Vagina (tissue), 2 donors: ENCODE results near the gene SPART.

ENCODE experiments used
- POLR2A ChIP-seq, 2 donors: fragments of 450-650 bp; IDR thresholded peaks; one replicate each; pipeline ENCODE4 v1.6.1; 2017; ENCODE audit warnings: antibody characterized with exemption in 2 of 2, mild to moderate bottlenecking in 2 of 2, moderate library complexity in 2 of 2
- POLR2AphosphoS5 ChIP-seq, 2 donors: sonication (generic); formaldehyde crosslinking; IDR thresholded peaks; one replicate each; pipeline ENCODE4 v1.9.0; 2017; ENCODE audit warnings: antibody characterized with exemption in 2 of 2, mild to moderate bottlenecking in 2 of 2, low read depth in 1 of 2; ENCODE audit not compliant: insufficient read depth in 1 of 2
- TF ChIP-seq, protein P1 (sequence below), 3 experiments: fragments of 450-650 bp in 2 of 3; fragments of 200-600 bp in 1 of 3; sonication (generic) in 1 of 3; IDR thresholded peaks; one replicate each; pipeline ENCODE4 v1.5.1; 2017 to 2019; ENCODE audit warnings: antibody characterized with exemption in 3 of 3, mild to moderate bottlenecking in 2 of 3, moderate library complexity in 2 of 3

DNA sequence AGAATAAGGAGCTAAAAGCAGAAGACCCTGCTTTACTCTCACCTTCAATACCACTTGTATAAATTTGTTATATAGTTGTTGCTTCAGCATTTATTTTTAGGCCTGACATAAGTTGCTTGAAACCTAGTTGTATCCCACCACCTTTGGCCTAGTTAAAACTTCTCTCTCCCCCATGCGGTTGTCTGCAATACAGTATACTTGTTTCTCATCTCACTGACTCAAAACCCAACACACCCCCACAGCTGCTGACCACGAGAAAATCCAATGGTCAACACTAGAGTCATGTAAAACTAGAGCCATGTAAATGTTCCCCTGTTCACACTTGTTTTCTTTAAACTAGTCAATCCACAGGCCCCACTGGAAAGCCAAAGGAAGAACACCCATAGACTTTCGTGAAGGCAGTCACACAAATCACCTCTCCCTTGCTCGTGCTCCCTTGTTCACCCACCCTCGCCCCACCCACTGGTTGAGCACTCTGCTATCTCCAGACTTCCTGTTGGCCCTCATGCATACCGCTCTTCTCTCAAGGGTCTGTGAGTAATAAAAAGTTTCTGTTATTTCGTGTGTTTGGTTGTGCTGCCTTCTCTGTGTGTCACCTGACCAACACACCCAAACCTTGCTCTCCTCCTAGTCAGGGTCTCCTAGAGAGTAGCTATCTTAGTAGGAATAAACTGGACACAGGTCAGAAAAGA is 35.6 kb downstream of the SPART start:
- TF ChIP-seq, protein P1, sequence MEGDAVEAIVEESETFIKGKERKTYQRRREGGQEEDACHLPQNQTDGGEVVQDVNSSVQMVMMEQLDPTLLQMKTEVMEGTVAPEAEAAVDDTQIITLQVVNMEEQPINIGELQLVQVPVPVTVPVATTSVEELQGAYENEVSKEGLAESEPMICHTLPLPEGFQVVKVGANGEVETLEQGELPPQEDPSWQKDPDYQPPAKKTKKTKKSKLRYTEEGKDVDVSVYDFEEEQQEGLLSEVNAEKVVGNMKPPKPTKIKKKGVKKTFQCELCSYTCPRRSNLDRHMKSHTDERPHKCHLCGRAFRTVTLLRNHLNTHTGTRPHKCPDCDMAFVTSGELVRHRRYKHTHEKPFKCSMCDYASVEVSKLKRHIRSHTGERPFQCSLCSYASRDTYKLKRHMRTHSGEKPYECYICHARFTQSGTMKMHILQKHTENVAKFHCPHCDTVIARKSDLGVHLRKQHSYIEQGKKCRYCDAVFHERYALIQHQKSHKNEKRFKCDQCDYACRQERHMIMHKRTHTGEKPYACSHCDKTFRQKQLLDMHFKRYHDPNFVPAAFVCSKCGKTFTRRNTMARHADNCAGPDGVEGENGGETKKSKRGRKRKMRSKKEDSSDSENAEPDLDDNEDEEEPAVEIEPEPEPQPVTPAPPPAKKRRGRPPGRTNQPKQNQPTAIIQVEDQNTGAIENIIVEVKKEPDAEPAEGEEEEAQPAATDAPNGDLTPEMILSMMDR (IDR thresholded peaks at IDR 0.05), result no peak
- no peak for TF ChIP-seq POLR2A (IDR thresholded peaks at IDR 0.05)
- no peak for TF ChIP-seq POLR2AphosphoS5 (IDR thresholded peaks at IDR 0.05; ENCODE audit: insufficient read depth in 1 of 2, low read depth in 1 of 2)
